HG03045 (cell line): ENCODE data around the gene ZNF337.
"Not testable (repeated sequence)": the region's sequence is repeated elsewhere in the genome, so short reads cannot be mapped to it uniquely, and the experiment has no call there.

Experiments used
- ATAC-seq: cut with Tn5 transposase; IDR thresholded peaks from one replicate; pipeline ENCODE4 v1.9.1; 2021; ENCODE audit warnings: mild to moderate bottlenecking, moderate library complexity; ENCODE audit not compliant: unreplicated experiment

The ZNF337 gene

GRCh38 chr20:25695532-25696370 lies 902 bp downstream of the ZNF337 start:
- peak; percentile 0 for ATAC-seq

- no peak for ATAC-seq
Measured at GRCh38 chr20:25692499-25692898, 4.2 kb downstream of the ZNF337 start.

GRCh38 chr20:25690427-25690826 lies 6.2 kb downstream of the ZNF337 start:
- ATAC-seq: no peak

GRCh38 chr20:25686081-25687067 lies 10.3 kb downstream of the ZNF337 start:
- ATAC-seq: peak; percentile 14

GRCh38 chr20:25685276-25686080 lies 11.2 kb downstream of the ZNF337 start:
- peak; percentile 79 for ATAC-seq

- ATAC-seq: not testable (repeated sequence)
Measured at GRCh38 chr20:25683826-25684225, 12.8 kb downstream of the ZNF337 start.

GRCh38 chr20:25683050-25683449 lies 13.6 kb downstream of the ZNF337 start:
- ATAC-seq: no peak

- no peak for ATAC-seq
Measured at GRCh38 chr20:25676164-25676809, 20.4 kb downstream of the ZNF337 start.

GRCh38 chr20:25675161-25675560 lies 21.5 kb downstream of the ZNF337 start:
- ATAC-seq: no peak

- no peak for ATAC-seq
Measured at GRCh38 chr20:25672659-25673235, 23.9 kb downstream of the ZNF337 start.

GRCh38 chr20:25669826-25670422 lies 26.7 kb downstream of the ZNF337 start:
- no peak for ATAC-seq

GRCh38 chr20:25668446-25668845 lies 28.2 kb downstream of the ZNF337 start:
- no peak for ATAC-seq

GRCh38 chr20:25659999-25660398 lies 36.7 kb downstream of the ZNF337 start:
- ATAC-seq: no peak

- ATAC-seq: no peak
Measured at GRCh38 chr20:25654487-25654886, 42.2 kb downstream of the ZNF337 start.

- ATAC-seq: not testable (repeated sequence)
Measured at GRCh38 chr20:25652866-25653265, 43.8 kb downstream of the ZNF337 start.

GRCh38 chr20:25644814-25645213 lies 51.8 kb downstream of the ZNF337 start:
- ATAC-seq: no peak

- no peak for ATAC-seq
Measured at GRCh38 chr20:25643716-25644115, 52.9 kb downstream of the ZNF337 start.

- ATAC-seq: no peak
Measured at GRCh38 chr20:25637247-25637646, 59.4 kb downstream of the ZNF337 start.

GRCh38 chr20:25632940-25633790 lies 63.5 kb downstream of the ZNF337 start:
- no peak for ATAC-seq
